Skeletal muscle tissue (tissue), 4 donors: ENCODE data around the gene FBXW8. TPM values are rescaled to one million over a fixed set of nuclear protein-coding genes. Genes with fewer than 3 reads are reported as not detected.

Experiments
- H3K27ac ChIP-seq: one replicate; pipeline ENCODE4 v1.7.0; 2013; ENCODE audit warnings: mild to moderate bottlenecking, low read depth, low read length, inconsistent platforms
- H3K27me3 ChIP-seq, 3 donors: one replicate each; pipeline ENCODE4 v1.7.0; 2013; ENCODE audit warnings: low read length in 3 of 3; ENCODE audit not compliant: control insufficient read depth in 3 of 3, insufficient read depth in 3 of 3
- H3K36me3 ChIP-seq, 3 donors: one replicate each; pipeline ENCODE4 v1.7.0; 2013; ENCODE audit warnings: low read length in 3 of 3; ENCODE audit not compliant: control insufficient read depth in 3 of 3, insufficient read depth in 3 of 3
- H3K4me1 ChIP-seq, 3 donors: one replicate each; pipeline ENCODE4 v1.7.0; 2013; ENCODE audit warnings: low read length in 3 of 3, mild to moderate bottlenecking in 3 of 3; ENCODE audit not compliant: control insufficient read depth in 3 of 3, insufficient read depth in 3 of 3
- H3K4me3 ChIP-seq, 3 donors: one replicate each; pipeline ENCODE4 v1.7.0; 2013; ENCODE audit warnings: low read length in 3 of 3
- H3K9ac ChIP-seq, 3 donors: one replicate each; pipeline ENCODE4 v1.7.0; 2013; ENCODE audit warnings: low read length in 3 of 3, mild to moderate bottlenecking in 3 of 3, moderate library complexity in 2 of 3, low read depth in 1 of 3
- H3K9me3 ChIP-seq, 3 donors: one replicate each; pipeline ENCODE4 v1.7.0; 2013; ENCODE audit warnings: low read length in 3 of 3; ENCODE audit not compliant: control insufficient read depth in 3 of 3
- total RNA-seq: library from RNA; depleted of rRNA; stranded (reverse); fragments of >200 nt; gene quantifications from one replicate; pipeline ENCODE4 v1.2.3, GENCODE V29; 2014
- donor health status: Osteomylitis.

FBXW8 gene
- total RNA-seq, 1 donor from 2014 or later: 8.9 TPM

DNA sequence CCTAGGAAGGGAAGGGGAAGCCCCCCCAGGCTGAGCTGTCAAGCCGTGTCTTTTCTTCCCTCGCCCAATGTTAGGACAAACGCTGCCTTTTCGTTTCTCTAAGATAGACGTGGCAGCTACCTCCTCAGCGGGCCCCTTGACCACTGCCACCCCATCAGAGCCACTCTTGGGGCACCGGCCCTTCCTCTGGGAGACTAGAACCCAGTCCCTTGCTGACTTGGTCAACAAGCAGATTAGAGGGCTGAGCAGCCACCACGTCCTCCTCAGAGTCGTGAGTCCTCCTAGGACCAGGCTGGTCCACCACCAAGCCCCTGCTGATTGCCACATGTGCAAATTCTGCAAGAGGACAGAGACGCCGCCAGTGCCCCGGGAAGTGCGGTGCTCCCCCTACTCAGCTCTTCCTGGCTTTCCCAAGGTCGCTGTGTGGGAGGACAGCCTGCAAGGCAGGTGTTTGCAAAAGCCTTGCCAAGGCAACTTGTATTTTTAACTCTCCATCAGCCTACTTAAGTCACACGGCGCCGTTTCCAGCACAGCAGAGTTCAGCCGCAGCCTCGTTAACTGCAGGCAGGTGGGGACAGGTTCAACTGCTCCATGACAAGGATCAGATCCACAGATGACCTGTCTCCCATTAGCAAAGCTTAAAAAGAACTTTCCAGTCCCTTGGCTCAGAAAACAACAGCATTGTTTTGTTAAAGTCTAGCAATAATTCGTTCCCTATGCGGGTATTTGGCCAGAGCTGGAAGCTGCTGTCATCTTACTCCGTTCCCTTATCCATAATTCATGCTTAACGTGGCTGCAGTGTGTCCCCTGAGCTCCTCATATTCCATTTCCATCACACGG is 122.9 kb downstream of the FBXW8 start:
- Histone ChIP-seq H3K36me3 (peaks cover 4 to 9% (median 8%) of the 10 kb centered on the region in 3 donors), H3K9ac (peak overlapping the region; percentile 4 to 70 (median 51)), H3K4me1 (peaks cover 22 to 27% (median 22%) of the 10 kb centered on the region in 3 donors), H3K27ac (peak overlapping the region; percentile 12), H3K4me3 (peak overlapping the region in 2 of 3 donors; percentile 34 to 37), H3K27me3 (peaks cover 8 to 35% (median 25%) of the 10 kb centered on the region in 3 donors), H3K9me3 (no peaks in the 10 kb centered on the region)

DNA sequence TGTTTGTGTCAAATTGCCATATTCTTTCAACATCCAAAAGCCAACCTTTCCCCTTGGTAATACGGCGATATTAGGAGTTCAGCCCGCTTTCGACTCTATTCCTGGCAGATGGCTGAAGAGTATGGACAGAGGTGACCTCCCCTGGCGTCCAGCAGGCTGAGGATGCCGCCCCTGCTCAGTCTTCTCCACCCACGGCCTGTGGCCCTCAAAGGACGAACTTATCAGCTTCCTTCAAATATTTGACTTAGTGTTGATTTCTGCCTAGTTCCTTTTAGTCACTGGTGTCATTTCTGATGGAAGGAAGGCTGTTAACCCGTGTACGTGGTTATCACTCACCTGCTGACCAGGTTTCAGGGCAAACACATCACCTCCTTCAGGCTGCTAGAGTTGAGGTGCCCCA is 123.5 kb downstream of the FBXW8 start:
- Histone ChIP-seq H3K9me3 (no peaks in the 10 kb centered on the region), H3K27me3 (peaks cover 8 to 35% (median 31%) of the 10 kb centered on the region in 3 donors), H3K4me1 (peaks cover 22 to 27% (median 22%) of the 10 kb centered on the region in 3 donors), H3K4me3 (peak overlapping the region in 1 of 3 donors; percentile 34), H3K9ac (peak overlapping the region in 2 of 3 donors; percentile 4 to 51), H3K27ac (no peak overlapping the region), H3K36me3 (peaks cover 0 to 5% (median 4%) of the 10 kb centered on the region in 3 donors)

DNA sequence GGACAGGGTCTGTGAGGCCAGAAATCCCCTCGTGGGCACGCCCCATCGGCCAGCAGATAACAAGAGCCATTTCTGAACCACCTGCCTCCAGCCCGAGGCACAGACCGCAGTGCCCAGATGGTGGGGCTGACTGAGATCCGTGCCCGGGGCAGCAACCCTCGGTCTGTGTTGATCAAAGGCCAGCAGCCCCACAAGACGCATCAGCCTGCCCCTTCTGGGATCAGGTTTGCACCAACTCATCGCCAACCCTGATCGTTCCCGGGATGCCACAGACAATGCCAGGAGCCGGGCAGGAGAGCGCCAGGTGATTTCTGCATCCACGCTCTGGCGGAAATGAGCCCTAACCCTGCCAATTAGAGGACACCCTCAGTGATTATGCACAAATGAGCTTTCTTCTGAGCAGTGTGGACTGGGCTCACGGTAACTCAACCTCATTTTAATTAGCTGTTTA is 124.0 kb downstream of the FBXW8 start:
- Histone ChIP-seq H3K36me3 (peaks cover 0 to 5% (median 4%) of the 10 kb centered on the region in 3 donors), H3K4me3 (no peak overlapping the region), H3K9me3 (no peaks in the 10 kb centered on the region), H3K27ac (no peak overlapping the region), H3K9ac (no peak overlapping the region), H3K27me3 (peaks cover 8 to 37% (median 32%) of the 10 kb centered on the region in 3 donors), H3K4me1 (peaks cover 22 to 27% (median 22%) of the 10 kb centered on the region in 3 donors)

DNA sequence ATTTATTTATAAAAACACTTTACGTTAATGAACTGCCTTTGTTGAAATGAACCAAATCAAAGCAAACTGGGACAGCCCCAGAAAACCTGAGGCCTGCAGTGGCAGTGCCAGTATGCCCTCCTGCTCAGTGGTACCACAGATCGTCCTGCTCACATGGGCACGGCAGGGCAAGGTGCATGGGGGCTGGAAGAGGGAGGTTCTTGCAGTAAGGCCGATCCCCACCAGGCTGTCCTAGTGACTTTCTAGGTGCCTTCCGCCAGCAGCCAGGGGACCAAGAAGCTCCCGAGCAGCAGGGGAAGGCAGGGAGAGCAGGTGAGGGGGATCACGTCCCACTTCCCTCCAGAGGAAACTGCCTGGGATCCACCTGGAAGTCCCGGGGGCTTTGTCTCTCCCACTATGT is 124.5 kb downstream of the FBXW8 start:
- Histone ChIP-seq H3K27me3 (peaks cover 8 to 40% (median 32%) of the 10 kb centered on the region in 3 donors), H3K9me3 (no peaks in the 10 kb centered on the region), H3K4me1 (peaks cover 22 to 27% (median 22%) of the 10 kb centered on the region in 3 donors), H3K36me3 (peaks cover 0 to 5% (median 0%) of the 10 kb centered on the region in 3 donors), H3K4me3 (no peak overlapping the region), H3K9ac (no peak overlapping the region), H3K27ac (no peak overlapping the region)

DNA sequence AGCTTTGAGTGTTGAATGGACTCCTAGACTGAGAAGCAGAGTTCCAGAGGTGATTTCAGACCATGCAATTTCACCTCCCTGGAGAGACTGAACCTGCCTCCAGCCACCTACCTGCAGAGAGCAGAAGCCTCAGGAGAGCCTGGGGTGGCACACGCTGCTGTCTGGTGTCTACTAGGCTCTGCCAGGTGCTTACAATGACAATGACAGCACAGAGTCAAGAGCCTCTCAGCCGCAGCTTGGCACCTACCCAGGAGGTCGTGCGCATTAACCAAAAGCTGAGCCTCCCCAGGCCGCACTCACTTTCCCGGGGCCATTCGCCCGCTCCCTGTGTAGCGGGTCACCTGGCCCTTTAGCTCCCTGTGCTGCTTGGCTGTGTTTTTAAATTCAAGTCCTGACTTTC is 125.3 kb downstream of the FBXW8 start:
- Histone ChIP-seq H3K4me1 (peaks cover 22 to 27% (median 22%) of the 10 kb centered on the region in 3 donors), H3K36me3 (peaks cover 0 to 2% (median 0%) of the 10 kb centered on the region in 3 donors), H3K27ac (no peak overlapping the region), H3K4me3 (no peak overlapping the region), H3K27me3 (peaks cover 8 to 40% (median 32%) of the 10 kb centered on the region in 3 donors), H3K9ac (no peak overlapping the region), H3K9me3 (no peaks in the 10 kb centered on the region)

- H3K9ac ChIP-seq: no peak overlapping the region
- H3K36me3 ChIP-seq: no peaks in the 10 kb centered on the region
- H3K27ac ChIP-seq: no peak overlapping the region
- H3K27me3 ChIP-seq: peaks cover 8 to 40% (median 32%) of the 10 kb centered on the region in 3 donors
- no peaks in the 10 kb centered on the region for H3K9me3 ChIP-seq
- no peak overlapping the region for H3K4me3 ChIP-seq
- peaks cover 22 to 27% (median 22%) of the 10 kb centered on the region in 3 donors for H3K4me1 ChIP-seq
Observed at GRCh38 chr12:117036547-117036946, 125.8 kb downstream of the FBXW8 start.

DNA sequence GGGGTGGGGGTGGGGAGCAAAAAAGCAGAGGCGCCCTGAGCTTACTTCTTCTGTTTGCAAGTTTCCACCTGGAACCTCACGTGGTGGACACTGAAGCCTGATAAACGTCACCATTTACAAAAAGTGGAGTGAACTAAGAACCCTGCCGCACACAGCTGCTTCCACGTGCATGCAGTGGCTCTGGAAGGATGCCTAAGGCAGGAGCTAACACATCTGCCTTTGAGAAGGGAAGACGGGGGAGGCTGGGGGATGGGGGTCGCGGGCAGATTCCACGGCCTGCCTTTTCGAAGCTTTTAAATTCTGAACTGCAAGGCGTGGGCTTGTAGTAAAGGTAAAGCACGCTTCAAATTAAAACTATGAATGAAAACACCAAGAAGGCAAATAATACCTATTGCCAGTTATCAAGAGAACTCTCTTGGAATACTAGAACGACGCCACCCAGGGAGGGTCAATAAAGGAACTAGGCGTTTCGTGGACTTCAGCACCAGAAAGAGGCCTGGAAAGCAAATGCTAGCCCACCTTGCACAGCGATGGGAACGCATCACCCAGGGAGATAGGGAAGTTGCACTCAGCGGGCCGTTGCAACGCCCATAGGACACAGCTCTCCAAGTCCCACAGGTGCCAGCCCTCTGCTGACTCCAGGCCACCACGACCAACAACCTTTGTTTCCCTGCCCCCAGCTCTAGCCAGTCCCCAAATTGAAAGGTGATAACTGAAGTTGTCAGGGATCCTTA is 126.7 kb downstream of the FBXW8 start:
- Histone ChIP-seq H3K27ac (no peak overlapping the region), H3K9me3 (no peaks in the 10 kb centered on the region), H3K4me1 (peaks cover 22 to 26% (median 22%) of the 10 kb centered on the region in 3 donors), H3K36me3 (no peaks in the 10 kb centered on the region), H3K9ac (no peak overlapping the region), H3K4me3 (no peak overlapping the region), H3K27me3 (peaks cover 8 to 40% (median 36%) of the 10 kb centered on the region in 3 donors)

DNA sequence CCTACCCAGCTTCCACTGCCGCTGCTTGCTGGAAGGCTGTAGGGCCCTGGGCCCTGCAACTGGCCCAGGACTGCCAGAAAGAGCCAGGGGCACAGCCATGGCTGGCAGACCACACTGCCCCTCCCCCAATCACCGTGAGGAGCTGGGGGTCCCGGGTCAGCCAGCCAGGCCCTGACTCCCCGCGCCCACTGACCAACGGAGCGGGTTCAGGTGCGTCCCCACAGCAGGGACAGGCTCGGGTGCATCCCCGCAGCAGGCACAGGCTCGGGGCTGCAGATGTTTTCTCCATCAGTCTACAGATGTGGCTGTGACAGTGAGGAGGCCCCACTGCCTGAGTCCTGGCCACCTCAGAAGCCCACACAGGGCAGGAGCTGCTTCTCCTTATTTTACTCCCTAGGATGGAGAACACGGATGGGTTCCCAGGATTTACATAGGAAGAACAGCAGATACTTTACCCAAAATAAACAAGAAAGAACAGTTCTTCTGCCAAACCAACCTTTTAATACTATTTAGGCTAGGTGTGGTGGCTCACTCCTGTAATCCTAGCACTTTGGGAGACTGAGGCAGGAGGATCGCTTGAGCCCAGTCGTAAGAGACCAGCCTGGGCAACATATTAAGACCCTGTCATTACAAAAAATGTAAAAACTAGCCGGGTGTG is 127.4 kb downstream of the FBXW8 start:
- Histone ChIP-seq H3K4me1 (peaks cover 15 to 19% (median 16%) of the 10 kb centered on the region in 3 donors), H3K9ac (no peak overlapping the region), H3K27me3 (peaks cover 8 to 40% (median 38%) of the 10 kb centered on the region in 3 donors), H3K9me3 (no peaks in the 10 kb centered on the region), H3K4me3 (no peak overlapping the region), H3K36me3 (no peaks in the 10 kb centered on the region), H3K27ac (no peak overlapping the region)

DNA sequence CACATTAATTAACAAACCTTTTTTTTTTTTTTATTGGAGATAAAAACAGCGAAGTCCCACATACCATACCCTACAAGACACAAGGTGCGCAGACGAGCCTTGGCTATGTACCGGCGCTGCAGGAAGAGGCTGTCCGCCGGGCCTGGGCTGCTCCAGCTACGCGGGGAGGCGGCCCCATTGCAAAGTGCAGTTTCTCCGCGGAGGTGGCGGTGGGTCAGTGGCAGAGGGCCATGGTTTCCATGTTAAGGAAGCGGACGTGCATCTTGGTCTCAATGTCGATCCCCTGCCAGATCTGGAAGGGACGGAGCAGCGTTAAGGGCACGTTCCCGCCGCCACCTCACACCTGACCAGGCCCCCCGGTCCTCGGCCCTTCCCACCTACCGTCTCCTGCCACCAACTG is 128.2 kb downstream of the FBXW8 start:
- Histone ChIP-seq H3K9me3 (no peaks in the 10 kb centered on the region), H3K4me3 (no peak overlapping the region), H3K27me3 (peaks cover 8 to 36% (median 34%) of the 10 kb centered on the region in 3 donors), H3K27ac (no peak overlapping the region), H3K9ac (no peak overlapping the region), H3K36me3 (no peaks in the 10 kb centered on the region), H3K4me1 (peaks cover 7 to 11% (median 9%) of the 10 kb centered on the region in 3 donors)
